HepG2 (cell line): ENCODE results near the gene NOM1. TPM values are rescaled to one million over a fixed set of nuclear protein-coding genes. Genes with fewer than 3 reads are reported as not detected.

Experiments used
- BORCS8-MEF2B ChIP-seq: sonication (generic); formaldehyde crosslinking; IDR thresholded peaks from 2 replicates; pipeline ENCODE4 v1.8.0; 2022; ENCODE audit warnings: mild to moderate bottlenecking, missing genetic modification reagents
- DMAP1 ChIP-seq: IDR thresholded peaks from 2 replicates; pipeline ENCODE4 v1.6.1; 2016
- FOXK1 ChIP-seq: sonication (generic); formaldehyde crosslinking; IDR thresholded peaks from 2 replicates; pipeline ENCODE4 v1.4.0; 2020; ENCODE audit warnings: low read depth, missing genetic modification reagents, borderline replicate concordance
- KDM2A ChIP-seq: sonication (generic); formaldehyde crosslinking; IDR thresholded peaks from 2 replicates; pipeline ENCODE4 v1.4.0; 2020; ENCODE audit warnings: low read depth, missing genetic modification reagents, borderline replicate concordance
- MAF1 ChIP-seq: sonication (generic); formaldehyde crosslinking; IDR thresholded peaks from 2 replicates; pipeline ENCODE4 v1.5.0; 2020; ENCODE audit warnings: missing genetic modification reagents, borderline replicate concordance
- MYC ChIP-seq: sonication (generic); formaldehyde crosslinking; IDR thresholded peaks from 2 replicates; pipeline ENCODE4 v1.9.0; 2021; ENCODE audit warnings: missing genetic modification reagents, borderline replicate concordance
- NPAS2 ChIP-seq: sonication (generic); formaldehyde crosslinking; IDR thresholded peaks from 2 replicates; pipeline ENCODE4 v1.8.0; 2022; ENCODE audit warnings: mild to moderate bottlenecking, missing genetic modification reagents, borderline replicate concordance
- NR2F2 ChIP-seq: IDR thresholded peaks from 2 replicates; pipeline ENCODE4 v1.6.1; 2012; ENCODE audit warnings: low read depth, inconsistent platforms, borderline replicate concordance
- REL ChIP-seq: sonication (generic); formaldehyde crosslinking; conservative IDR thresholded peaks from 2 replicates; pipeline ENCODE4 v1.8.0; 2022; ENCODE audit warnings: mild to moderate bottlenecking, missing genetic modification reagents, moderate library complexity
- SP1 ChIP-seq, 2 experiments: fragments of 450-650 bp in 1 of 2; sonication (generic) in 1 of 2; formaldehyde crosslinking in 1 of 2; IDR thresholded peaks; 2 replicates each; pipeline versions ENCODE4 v1.4.0 to v1.6.1; 2016 to 2020; ENCODE audit warnings: missing genetic modification reagents in 1 of 2
- ZFP1 ChIP-seq: IDR thresholded peaks from 2 replicates; pipeline ENCODE4 v1.6.1; 2016
- ZFP37 ChIP-seq: sonication (generic); formaldehyde crosslinking; IDR thresholded peaks from 2 replicates; pipeline ENCODE4 v1.4.0; 2020; ENCODE audit warnings: missing genetic modification reagents, borderline replicate concordance
- ZNF207 ChIP-seq: fragments of 450-650 bp; IDR thresholded peaks from 2 replicates; pipeline ENCODE4 v1.6.1; 2016; ENCODE audit warnings: antibody characterized with exemption, borderline replicate concordance
- ZNF225 ChIP-seq: sonication (generic); formaldehyde crosslinking; IDR thresholded peaks from 2 replicates; pipeline ENCODE4 v1.4.0; 2020; ENCODE audit warnings: mild to moderate bottlenecking, missing genetic modification reagents
- ZNF430 ChIP-seq: sonication (generic); formaldehyde crosslinking; IDR thresholded peaks from 2 replicates; pipeline ENCODE4 v1.9.0; 2021; ENCODE audit warnings: mild to moderate bottlenecking, missing genetic modification reagents
- ZNF652 ChIP-seq: IDR thresholded peaks from 2 replicates; pipeline ENCODE4 v1.6.1; 2016; ENCODE audit warnings: low read depth, borderline replicate concordance
- ZNF768 ChIP-seq: sonication (generic); formaldehyde crosslinking; IDR thresholded peaks from 2 replicates; pipeline ENCODE4 v1.4.0; 2020; ENCODE audit warnings: missing genetic modification reagents
- polyA plus RNA-seq, 8 experiments: library from polyadenylated mRNA; depleted of rRNA in 3 of 8; stranded (reverse) in 7 of 8; unstranded in 1 of 8; fragments of >200 nt; fragmentation: Illumina TruSeq in 4 of 8; extraction: Trizol in 4 of 8; gene quantifications; 2 replicates each; pipeline versions ENCODE4 v1.2.1 to v1.2.3, GENCODE V29; 2011 to 2016; ENCODE audit warnings: low read depth in 4 of 8, missing spikeins in 1 of 8, mixed read lengths in 1 of 8; ENCODE audit not compliant: insufficient read depth in 1 of 8
- total RNA-seq, 5 experiments: library from RNA; depleted of rRNA; stranded (reverse); fragments of >200 nt; fragmentation: Illumina TruSeq; extraction: Trizol; gene quantifications; 2 replicates each; pipeline ENCODE4 v1.2.3, GENCODE V29; 2016; ENCODE audit warnings: low read depth in 1 of 5
- TF ChIP-seq, protein P1 (sequence below): sonication (generic); formaldehyde crosslinking; IDR thresholded peaks from 2 replicates; pipeline ENCODE4 v1.5.0; 2020; ENCODE audit warnings: missing genetic modification reagents, mild to moderate bottlenecking, borderline replicate concordance
- TF ChIP-seq, protein P2 (sequence below): sonication (generic); formaldehyde crosslinking; conservative IDR thresholded peaks from 2 replicates; pipeline ENCODE4 v1.8.0; 2022; ENCODE audit warnings: missing genetic modification reagents
- TF ChIP-seq, protein P3 (sequence below): sonication (generic); formaldehyde crosslinking; IDR thresholded peaks from 2 replicates; pipeline ENCODE4 v1.5.1; 2020; ENCODE audit warnings: mild to moderate bottlenecking, moderate library complexity, missing genetic modification reagents
- TF ChIP-seq, protein P4 (sequence below): sonication (generic); formaldehyde crosslinking; IDR thresholded peaks from 2 replicates; pipeline ENCODE4 v1.4.0; 2020; ENCODE audit warnings: missing genetic modification reagents

Gene NOM1
- total and polyA plus RNA-seq, 2 of the 13 experiments (the other 11 are each of a cell fraction or from before 2014, with no cell fraction given): 14.2 to 26.2 TPM

DNA sequence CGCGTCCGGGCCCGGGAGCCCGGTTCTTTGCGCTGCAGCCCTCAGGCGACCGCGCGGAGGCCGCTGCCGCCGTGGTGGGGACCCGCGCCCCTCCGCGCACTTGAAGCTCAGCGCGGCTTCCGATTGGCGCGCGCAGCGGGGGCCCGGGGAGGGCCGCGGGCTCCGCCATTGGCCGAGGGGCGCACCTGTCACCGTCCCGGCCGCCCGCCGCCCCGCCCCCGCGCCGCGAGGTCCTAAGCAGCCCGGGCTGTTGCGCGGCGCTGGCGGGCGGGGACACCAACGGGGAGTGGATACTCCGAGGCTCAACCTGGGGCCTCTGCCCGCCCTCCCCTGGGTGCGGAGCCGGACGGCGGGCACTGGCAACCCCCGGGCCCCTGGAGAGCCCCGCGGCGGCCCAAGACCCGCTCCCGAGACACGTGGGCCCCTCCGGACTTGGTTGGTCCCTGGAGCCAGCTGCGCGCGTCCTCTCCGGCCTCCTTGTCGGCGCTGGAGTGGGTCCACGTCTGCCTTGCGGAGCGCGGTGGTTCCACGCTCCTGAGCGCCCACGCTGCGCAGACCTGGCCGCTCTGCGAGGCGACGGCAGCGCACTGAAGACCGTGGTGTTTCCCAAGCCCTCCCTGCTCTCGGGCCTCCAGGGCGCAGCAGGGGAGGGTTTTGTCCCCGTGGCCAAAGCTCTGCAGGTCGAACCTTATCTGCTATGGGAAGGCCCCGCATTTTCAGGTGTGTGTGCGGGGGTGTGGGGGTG lies 61.2 kb downstream of the NOM1 start, which contains the start of gene MNX1 (continued):
- TF ChIP-seq SP1 (IDR thresholded peaks at IDR 0.05): no peak
- TF ChIP-seq SP1 (CRISPR knock-in tag; IDR thresholded peaks at IDR 0.05): peak; percentile 55; the same call in 1 of the 2 replicates
- no peak for TF ChIP-seq NPAS2 (CRISPR knock-in tag)
- TF ChIP-seq, protein P1, sequence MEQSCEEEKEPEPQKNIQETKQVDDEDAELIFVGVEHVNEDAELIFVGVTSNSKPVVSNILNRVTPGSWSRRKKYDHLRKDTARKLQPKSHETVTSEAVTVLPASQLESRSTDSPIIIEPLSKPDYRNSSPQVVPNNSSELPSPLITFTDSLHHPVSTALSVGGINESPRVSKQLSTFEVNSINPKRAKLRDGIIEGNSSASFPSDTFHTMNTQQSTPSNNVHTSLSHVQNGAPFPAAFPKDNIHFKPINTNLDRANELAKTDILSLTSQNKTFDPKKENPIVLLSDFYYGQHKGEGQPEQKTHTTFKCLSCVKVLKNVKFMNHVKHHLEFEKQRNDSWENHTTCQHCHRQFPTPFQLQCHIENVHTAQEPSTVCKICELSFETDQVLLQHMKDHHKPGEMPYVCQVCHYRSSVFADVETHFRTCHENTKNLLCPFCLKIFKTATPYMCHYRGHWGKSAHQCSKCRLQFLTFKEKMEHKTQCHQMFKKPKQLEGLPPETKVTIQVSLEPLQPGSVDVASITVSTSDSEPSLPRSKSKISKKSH (CRISPR knock-in tag): no peak
- no peak for TF ChIP-seq NR2F2
- TF ChIP-seq, protein P2, sequence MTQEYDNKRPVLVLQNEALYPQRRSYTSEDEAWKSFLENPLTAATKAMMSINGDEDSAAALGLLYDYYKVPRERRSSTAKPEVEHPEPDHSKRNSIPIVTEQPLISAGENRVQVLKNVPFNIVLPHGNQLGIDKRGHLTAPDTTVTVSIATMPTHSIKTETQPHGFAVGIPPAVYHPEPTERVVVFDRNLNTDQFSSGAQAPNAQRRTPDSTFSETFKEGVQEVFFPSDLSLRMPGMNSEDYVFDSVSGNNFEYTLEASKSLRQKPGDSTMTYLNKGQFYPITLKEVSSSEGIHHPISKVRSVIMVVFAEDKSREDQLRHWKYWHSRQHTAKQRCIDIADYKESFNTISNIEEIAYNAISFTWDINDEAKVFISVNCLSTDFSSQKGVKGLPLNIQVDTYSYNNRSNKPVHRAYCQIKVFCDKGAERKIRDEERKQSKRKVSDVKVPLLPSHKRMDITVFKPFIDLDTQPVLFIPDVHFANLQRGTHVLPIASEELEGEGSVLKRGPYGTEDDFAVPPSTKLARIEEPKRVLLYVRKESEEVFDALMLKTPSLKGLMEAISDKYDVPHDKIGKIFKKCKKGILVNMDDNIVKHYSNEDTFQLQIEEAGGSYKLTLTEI: no peak
- peak; percentile 7; the same call in 1 of the 2 replicates for TF ChIP-seq ZNF768 (CRISPR knock-in tag)
- no peak for TF ChIP-seq ZNF225 (CRISPR knock-in tag)
- TF ChIP-seq, protein P3, sequence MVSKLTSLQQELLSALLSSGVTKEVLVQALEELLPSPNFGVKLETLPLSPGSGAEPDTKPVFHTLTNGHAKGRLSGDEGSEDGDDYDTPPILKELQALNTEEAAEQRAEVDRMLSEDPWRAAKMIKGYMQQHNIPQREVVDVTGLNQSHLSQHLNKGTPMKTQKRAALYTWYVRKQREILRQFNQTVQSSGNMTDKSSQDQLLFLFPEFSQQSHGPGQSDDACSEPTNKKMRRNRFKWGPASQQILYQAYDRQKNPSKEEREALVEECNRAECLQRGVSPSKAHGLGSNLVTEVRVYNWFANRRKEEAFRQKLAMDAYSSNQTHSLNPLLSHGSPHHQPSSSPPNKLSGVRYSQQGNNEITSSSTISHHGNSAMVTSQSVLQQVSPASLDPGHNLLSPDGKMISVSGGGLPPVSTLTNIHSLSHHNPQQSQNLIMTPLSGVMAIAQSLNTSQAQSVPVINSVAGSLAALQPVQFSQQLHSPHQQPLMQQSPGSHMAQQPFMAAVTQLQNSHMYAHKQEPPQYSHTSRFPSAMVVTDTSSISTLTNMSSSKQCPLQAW (CRISPR knock-in tag): no peak
- no peak for TF ChIP-seq MYC (CRISPR knock-in tag)
- TF ChIP-seq ZFP1 (CRISPR knock-in tag): no peak
- no peak for TF ChIP-seq BORCS8-MEF2B (CRISPR knock-in tag)
- no peak for TF ChIP-seq MAF1 (CRISPR knock-in tag)
- no peak for TF ChIP-seq KDM2A (CRISPR knock-in tag)
- no peak for TF ChIP-seq ZFP37 (CRISPR knock-in tag)
- TF ChIP-seq REL: 0 out of 2 replicates have a peak, but pooled peaks have one; percentile 40
- no peak for TF ChIP-seq FOXK1
- TF ChIP-seq ZNF430 (CRISPR knock-in tag): peak; percentile 59; the same call in 1 of the 2 replicates
- 0 out of 2 replicates have a peak, but pooled peaks have one; percentile 5 for TF ChIP-seq DMAP1 (CRISPR knock-in tag)
- TF ChIP-seq, protein P4, sequence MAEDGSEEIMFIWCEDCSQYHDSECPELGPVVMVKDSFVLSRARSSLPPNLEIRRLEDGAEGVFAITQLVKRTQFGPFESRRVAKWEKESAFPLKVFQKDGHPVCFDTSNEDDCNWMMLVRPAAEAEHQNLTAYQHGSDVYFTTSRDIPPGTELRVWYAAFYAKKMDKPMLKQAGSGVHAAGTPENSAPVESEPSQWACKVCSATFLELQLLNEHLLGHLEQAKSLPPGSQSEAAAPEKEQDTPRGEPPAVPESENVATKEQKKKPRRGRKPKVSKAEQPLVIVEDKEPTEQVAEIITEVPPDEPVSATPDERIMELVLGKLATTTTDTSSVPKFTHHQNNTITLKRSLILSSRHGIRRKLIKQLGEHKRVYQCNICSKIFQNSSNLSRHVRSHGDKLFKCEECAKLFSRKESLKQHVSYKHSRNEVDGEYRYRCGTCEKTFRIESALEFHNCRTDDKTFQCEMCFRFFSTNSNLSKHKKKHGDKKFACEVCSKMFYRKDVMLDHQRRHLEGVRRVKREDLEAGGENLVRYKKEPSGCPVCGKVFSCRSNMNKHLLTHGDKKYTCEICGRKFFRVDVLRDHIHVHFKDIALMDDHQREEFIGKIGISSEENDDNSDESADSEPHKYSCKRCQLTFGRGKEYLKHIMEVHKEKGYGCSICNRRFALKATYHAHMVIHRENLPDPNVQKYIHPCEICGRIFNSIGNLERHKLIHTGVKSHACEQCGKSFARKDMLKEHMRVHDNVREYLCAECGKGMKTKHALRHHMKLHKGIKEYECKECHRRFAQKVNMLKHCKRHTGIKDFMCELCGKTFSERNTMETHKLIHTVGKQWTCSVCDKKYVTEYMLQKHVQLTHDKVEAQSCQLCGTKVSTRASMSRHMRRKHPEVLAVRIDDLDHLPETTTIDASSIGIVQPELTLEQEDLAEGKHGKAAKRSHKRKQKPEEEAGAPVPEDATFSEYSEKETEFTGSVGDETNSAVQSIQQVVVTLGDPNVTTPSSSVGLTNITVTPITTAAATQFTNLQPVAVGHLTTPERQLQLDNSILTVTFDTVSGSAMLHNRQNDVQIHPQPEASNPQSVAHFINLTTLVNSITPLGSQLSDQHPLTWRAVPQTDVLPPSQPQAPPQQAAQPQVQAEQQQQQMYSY: peak; percentile 63; the same call in 1 of the 2 replicates
- TF ChIP-seq ZNF207: no peak
- TF ChIP-seq ZNF652 (CRISPR knock-in tag): no peak
